PC-9 (cell line): ENCODE measurements around the gene BTBD17.

Experiments
- CTCF ChIP-seq: fragments of 200-600 bp; sonication (generic); conservative IDR thresholded peaks from 2 replicates; pipeline ENCODE4 v1.6.1; 2017; ENCODE audit warnings: mixed run types, antibody characterized with exemption, mild to moderate bottlenecking, moderate library complexity
- EZH2 ChIP-seq: fragments of 200-600 bp; sonication (generic); IDR thresholded peaks from 2 replicates; pipeline ENCODE4 v1.8.0; 2017; ENCODE audit warnings: antibody characterized with exemption, low read depth

- TF ChIP-seq CTCF (peak; percentile 59), EZH2 (no peak)
These were observed 7.5 kb downstream of the BTBD17 start for GRCh38 chr17:74354123-74354522.
